GM12801 (cell line): Measurements from ENCODE around the gene ABHD17A.

Experiments used
- TF ChIP-seq, protein P1 (sequence below): IDR thresholded peaks from one replicate; pipeline ENCODE4 v1.5.1; 2011; ENCODE audit warnings: control low read depth; ENCODE audit not compliant: insufficient read length; ENCODE audit errors: extremely low read depth

ABHD17A gene

DNA sequence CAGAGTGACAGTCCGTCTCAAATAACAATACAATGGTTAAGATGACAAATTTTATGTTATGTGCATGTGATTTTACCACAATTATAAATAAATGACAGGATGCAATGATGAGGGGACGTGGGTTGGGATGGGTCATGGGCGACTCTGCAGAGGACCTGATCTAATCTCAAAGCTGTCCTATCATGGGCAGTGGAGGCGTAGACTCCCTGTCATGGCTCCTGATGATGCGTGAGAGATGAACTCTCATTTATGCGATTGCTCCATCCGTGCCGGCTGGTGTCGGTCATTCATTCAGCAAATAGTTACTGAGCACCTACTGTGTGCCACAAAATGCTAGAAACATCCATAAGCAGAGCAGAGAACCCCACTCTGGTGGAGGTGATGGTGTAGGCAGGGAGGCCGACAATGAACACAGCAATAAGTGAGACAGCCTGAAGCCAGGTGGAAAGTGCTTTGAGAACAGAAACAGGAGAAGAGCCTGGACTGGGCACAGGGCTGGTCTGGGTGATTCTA lies 35.4 kb downstream of the ABHD17A start:
- TF ChIP-seq, protein P1, sequence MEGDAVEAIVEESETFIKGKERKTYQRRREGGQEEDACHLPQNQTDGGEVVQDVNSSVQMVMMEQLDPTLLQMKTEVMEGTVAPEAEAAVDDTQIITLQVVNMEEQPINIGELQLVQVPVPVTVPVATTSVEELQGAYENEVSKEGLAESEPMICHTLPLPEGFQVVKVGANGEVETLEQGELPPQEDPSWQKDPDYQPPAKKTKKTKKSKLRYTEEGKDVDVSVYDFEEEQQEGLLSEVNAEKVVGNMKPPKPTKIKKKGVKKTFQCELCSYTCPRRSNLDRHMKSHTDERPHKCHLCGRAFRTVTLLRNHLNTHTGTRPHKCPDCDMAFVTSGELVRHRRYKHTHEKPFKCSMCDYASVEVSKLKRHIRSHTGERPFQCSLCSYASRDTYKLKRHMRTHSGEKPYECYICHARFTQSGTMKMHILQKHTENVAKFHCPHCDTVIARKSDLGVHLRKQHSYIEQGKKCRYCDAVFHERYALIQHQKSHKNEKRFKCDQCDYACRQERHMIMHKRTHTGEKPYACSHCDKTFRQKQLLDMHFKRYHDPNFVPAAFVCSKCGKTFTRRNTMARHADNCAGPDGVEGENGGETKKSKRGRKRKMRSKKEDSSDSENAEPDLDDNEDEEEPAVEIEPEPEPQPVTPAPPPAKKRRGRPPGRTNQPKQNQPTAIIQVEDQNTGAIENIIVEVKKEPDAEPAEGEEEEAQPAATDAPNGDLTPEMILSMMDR = no peak

DNA sequence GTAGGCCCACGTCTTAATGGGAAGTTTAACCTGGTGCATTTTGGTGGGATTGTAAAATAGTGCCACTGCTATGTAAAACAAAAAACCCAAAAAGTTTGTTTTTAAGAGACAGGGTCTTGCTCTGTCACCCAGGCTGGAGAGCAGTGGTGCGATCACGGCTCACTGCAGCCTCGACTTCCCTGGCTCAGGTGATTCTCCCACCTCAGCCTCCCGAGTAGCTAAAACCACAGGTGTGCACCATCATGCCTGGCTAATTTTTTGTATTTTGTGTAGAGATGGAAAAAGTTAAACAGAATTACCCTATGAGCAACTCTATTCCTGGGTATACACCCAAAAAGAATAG lies 36.2 kb downstream of the ABHD17A start:
- TF ChIP-seq, protein P1 = no peak

DNA sequence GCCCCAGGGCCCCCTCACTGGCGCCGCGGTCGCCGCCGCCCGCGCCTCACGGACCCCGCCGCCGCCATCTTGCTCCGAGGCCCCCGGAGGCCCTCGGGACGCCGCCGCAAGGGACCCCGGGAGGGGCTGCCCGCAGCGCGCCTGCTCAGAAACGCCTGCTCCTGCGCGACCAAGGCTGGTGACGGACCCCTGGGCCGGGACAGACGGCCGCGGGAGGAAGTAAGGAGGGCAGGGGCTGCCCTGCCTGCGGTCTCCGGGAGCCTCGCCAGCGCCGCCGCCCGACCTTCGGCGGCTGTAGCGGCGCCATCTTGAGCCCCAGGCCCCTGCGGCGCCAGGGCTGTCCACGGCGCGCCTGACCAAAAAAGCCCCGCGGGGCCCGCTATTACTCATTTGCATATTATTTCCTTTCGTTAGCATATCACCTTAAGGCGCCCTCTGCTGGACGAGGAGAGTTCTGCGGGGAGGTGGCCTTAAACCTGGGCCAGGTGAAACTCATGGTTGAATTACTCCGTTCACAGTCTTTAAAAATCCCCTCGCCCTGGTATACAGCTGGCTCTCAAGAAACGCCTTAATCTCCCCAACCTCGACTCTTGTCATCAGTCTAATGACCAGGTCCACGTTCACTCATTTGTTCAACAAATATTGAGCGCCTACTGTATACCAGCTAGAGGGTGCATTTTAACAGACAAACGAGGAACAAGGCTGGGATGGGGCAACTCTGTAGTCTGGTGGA lies 36.7 kb downstream of the ABHD17A start, which contains the start of gene REXO1:
TSS of gene REXO1 (minus strand) at position 85 of the 733 bp plus-strand sequence. CDS start 125 bp downstream, outside the sequence.
- TF ChIP-seq, protein P1 = peak; percentile 5

DNA sequence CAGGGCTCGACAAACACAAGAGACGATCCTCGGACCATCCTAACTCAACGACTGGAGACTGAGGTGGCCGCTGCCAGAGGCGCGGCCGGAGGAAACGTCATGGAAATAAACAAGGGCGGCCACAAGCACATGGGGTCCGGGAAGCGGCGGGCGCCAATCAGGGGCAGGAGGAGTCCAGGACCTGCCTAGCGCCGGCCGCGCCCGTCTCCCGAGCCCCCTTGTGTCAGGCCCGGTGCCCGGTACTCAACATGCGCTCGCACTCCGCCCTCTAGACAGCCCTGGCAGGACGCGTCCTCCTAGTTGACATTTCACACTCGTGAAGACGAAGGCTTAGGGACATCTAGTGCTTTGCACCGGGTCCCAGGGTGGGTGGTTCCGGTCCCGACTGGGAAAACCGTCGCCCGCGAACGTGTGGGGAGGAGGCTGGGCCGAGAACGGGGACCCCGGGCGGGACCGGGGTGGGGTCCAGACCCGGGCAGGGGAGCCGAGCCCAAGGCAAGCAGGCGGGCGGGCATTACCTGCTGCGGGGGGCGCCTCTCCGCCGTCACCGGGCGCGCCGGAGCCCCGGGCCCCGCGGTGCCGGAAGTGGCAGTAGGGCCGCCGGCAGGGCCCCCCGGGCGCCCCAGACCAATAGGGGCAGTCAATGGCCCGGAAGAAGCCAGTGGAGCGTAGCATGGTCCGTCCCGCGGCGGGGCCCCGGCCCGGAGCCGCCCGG lies 37.5 kb downstream of the ABHD17A start:
- TF ChIP-seq, protein P1 = no peak

DNA sequence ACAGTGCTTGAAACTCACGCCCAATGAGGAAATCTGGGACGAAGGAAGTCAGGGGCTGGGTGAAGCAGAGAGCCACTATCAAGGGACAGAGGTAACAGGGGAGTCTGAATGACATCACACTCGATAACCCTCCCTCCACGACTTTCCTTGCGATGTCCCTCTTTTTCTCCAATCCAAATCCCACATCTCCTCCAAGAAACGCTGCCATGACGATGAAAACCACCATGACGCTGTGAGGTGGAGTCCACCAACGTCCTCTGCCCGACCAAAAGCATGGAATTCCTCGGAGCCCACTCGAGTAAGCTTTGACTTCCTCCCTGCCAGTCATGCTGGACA lies 38.0 kb downstream of the ABHD17A start:
- TF ChIP-seq, protein P1 = no peak

DNA sequence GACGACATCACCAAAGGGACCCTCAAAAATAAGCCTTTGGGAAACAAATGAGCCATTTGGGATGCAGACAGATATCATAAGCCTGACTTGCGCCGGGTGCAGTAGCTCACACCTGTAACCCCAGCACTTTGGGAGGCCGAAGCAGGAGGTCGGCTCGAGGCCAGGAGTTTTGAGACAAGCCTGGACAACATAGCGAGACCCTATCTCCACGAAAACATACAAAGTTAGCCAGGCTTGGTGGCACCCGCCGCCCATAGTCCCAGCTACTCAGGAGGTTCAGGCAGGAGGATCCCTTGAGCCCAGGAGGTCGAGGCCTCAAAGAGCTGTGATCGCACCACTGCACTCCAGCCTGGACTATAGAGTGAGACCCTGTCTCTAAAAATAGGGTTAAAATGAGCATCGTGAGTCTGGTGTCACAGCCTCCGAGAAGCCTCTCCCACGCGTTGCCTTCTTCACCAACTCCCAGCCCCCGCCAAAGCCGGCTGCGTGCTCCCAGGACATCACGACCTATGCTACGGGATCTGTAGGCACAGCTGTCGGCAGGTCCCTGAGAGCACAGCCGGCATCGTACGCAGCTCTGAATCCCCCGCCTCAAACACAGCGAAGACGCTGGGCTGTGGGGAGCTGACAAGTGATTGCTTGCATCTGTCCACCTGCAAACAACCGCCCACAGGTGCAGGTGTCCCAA lies 38.6 kb downstream of the ABHD17A start:
- TF ChIP-seq, protein P1 = no peak

DNA sequence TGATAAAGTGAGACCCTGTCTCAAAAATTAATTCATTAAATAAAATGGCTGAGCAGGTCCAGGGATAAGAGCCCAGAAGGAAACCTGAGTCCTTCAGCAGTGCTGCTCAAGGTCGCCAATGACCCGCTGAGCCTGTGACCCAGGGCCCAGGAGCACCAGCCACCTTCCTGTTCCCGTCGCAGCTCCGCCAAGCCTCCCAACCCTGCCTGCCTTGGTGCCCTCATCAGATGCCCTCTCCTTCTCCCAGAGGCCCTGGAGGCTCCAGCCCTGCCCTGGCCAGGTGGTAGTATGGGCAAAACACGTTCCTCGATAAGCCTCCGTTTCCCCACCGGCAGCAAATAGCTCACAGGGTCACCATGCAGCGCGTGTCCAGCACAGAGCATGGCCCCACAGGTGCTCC lies 39.7 kb downstream of the ABHD17A start:
- TF ChIP-seq, protein P1 = no peak
